Amygdala (tissue), 56 donors: ENCODE results near the gene MMP10.

Experiments
- DNase-seq, 56 donors: peaks; one replicate each; lab custom pipeline; 2025; lab: John Stamatoyannopoulos, UW

The MMP10 gene

GRCh38 chr11:102780491-102780918 is at the start of gene MMP10:
Gene MMP10, minus strand, starts transcription at chr11:102780628. Its CDS starts 37 bp downstream, at chr11:102780591.
- no peak for DNase-seq

GRCh38 chr11:102829316-102830000 is 49.0 kb upstream of the MMP10 start:
- no peak for DNase-seq

- no peak for DNase-seq
Measured at GRCh38 chr11:102824556-102824955, 44.1 kb upstream of the MMP10 start.

- no peak for DNase-seq
Measured at GRCh38 chr11:102819491-102819890, 39.1 kb upstream of the MMP10 start.

- DNase-seq, result no peak
Measured at GRCh38 chr11:102813484-102813883, 33.1 kb upstream of the MMP10 start.

- no peak for DNase-seq
Measured at GRCh38 chr11:102812188-102812587, 31.8 kb upstream of the MMP10 start.

GRCh38 chr11:102810950-102811660 is 30.7 kb upstream of the MMP10 start:
- DNase-seq, result peak in 1 of 56 donors; percentile 6

- DNase-seq, result no peak
Measured at GRCh38 chr11:102809971-102810370, 29.5 kb upstream of the MMP10 start.

GRCh38 chr11:102807921-102808320 is 27.5 kb upstream of the MMP10 start:
- DNase-seq, result no peak

- no peak for DNase-seq
Measured at GRCh38 chr11:102806296-102806695, 25.9 kb upstream of the MMP10 start.

- DNase-seq, result no peak
Measured at GRCh38 chr11:102802341-102802740, 21.9 kb upstream of the MMP10 start.

- no peak for DNase-seq
Measured at GRCh38 chr11:102800767-102801166, 20.3 kb upstream of the MMP10 start.

GRCh38 chr11:102799681-102800340 is 19.4 kb upstream of the MMP10 start:
- no peak for DNase-seq

GRCh38 chr11:102798012-102798746 is 17.8 kb upstream of the MMP10 start, which contains the start of gene MMP1:
Gene MMP1, minus strand, starts transcription at chr11:102798160. Its CDS starts 68 bp downstream, at chr11:102798092.
- DNase-seq, result no peak

GRCh38 chr11:102794382-102794781 is 14.0 kb upstream of the MMP10 start:
- DNase-seq, result no peak

- DNase-seq, result no peak
Measured at GRCh38 chr11:102793677-102794290, 13.4 kb upstream of the MMP10 start.

GRCh38 chr11:102792604-102793003 is 12.2 kb upstream of the MMP10 start:
- no peak for DNase-seq

- no peak for DNase-seq
Measured at GRCh38 chr11:102791271-102792036, 11.0 kb upstream of the MMP10 start.

GRCh38 chr11:102788334-102788995 is 8.0 kb upstream of the MMP10 start:
- no peak for DNase-seq
